ENCODE results near the gene WDPCP. TPM values are rescaled to one million over a fixed set of nuclear protein-coding genes. Genes with fewer than 3 reads are reported as not detected.

WDPCP gene
- total and polyA plus RNA-seq, 2 experiments from 2014 or later: 8.8 to 20.4 TPM

GRCh38 chr2:63320669-63321068, 267.6 kb downstream of the WDPCP start:
- H3K4me1 Mint-ChIP-seq: peaks cover 32% of the 10 kb centered on the region
- Histone ChIP-seq H3K36me3 (ENCODE audit: insufficient read depth) (no peaks in the 10 kb centered on the region), H3K4me3 (no peak overlapping the region), H4K20me1 (replicated peaks; ENCODE audit: insufficient read depth) (no peaks in the 10 kb centered on the region), H3K79me2 (replicated peaks; ENCODE audit: insufficient read depth) (no peaks in the 10 kb centered on the region), H3K4me2 (no peak overlapping the region), H3K27me3 (ENCODE audit: insufficient read depth) (peaks cover 5% of the 10 kb centered on the region), H3K27ac (ENCODE audit: low read depth) (no peak overlapping the region), H3K9me2 (ENCODE audit: insufficient read depth) (no peaks in the 10 kb centered on the region), H2AFZ (no peak overlapping the region), H3F3A (replicated peaks; ENCODE audit: low read depth) (peaks cover 6% of the 10 kb centered on the region), H3K4me1 (ENCODE audit: insufficient read depth) (peaks cover 20% of the 10 kb centered on the region)
- H3K36me3 Mint-ChIP-seq (ENCODE audit: low read depth): peaks cover 27% of the 10 kb centered on the region
- no peak overlapping the region for H3K27ac Mint-ChIP-seq
- ATAC-seq (no peak), DNase-seq (ENCODE audit: low spot score) (no peak)
- TF ChIP-seq EZH2phosphoT487 (IDR thresholded peaks at IDR 0.05; ENCODE audit: unreplicated experiment): no peak
- no peak for TF ChIP-seq REST (IDR thresholded peaks at IDR 0.05; ENCODE audit: unreplicated experiment)
- TF ChIP-seq CREB1 (CRISPR knock-in tag; IDR thresholded peaks at IDR 0.05; ENCODE audit: low read depth): no peak
- no peak for TF ChIP-seq ZNF114 (CRISPR knock-in tag; IDR thresholded peaks at IDR 0.05)
- TF ChIP-seq NANOG (IDR thresholded peaks at IDR 0.05; ENCODE audit: borderline replicate concordance): no peak
- no peak for TF ChIP-seq JUNB (IDR thresholded peaks at IDR 0.05; ENCODE audit: unreplicated experiment)
- TF ChIP-seq POLR2AphosphoS5 (IDR thresholded peaks at IDR 0.05; ENCODE audit: low read depth): no peak
- no peak for TF ChIP-seq STAT1 (IDR thresholded peaks at IDR 0.05; ENCODE audit: unreplicated experiment)
- TF ChIP-seq EZH2 (IDR thresholded peaks at IDR 0.05; ENCODE audit: low read depth, unreplicated experiment): no peak
- TF ChIP-seq ZNF462 (CRISPR knock-in tag; IDR thresholded peaks at IDR 0.05): no peak
- TF ChIP-seq ZNF331 (CRISPR knock-in tag; IDR thresholded peaks at IDR 0.05; ENCODE audit: low read depth): no peak
- TF ChIP-seq, protein P1, sequence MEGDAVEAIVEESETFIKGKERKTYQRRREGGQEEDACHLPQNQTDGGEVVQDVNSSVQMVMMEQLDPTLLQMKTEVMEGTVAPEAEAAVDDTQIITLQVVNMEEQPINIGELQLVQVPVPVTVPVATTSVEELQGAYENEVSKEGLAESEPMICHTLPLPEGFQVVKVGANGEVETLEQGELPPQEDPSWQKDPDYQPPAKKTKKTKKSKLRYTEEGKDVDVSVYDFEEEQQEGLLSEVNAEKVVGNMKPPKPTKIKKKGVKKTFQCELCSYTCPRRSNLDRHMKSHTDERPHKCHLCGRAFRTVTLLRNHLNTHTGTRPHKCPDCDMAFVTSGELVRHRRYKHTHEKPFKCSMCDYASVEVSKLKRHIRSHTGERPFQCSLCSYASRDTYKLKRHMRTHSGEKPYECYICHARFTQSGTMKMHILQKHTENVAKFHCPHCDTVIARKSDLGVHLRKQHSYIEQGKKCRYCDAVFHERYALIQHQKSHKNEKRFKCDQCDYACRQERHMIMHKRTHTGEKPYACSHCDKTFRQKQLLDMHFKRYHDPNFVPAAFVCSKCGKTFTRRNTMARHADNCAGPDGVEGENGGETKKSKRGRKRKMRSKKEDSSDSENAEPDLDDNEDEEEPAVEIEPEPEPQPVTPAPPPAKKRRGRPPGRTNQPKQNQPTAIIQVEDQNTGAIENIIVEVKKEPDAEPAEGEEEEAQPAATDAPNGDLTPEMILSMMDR (conservative IDR thresholded peaks at IDR 0.05; ENCODE audit: low read depth in 2 of 2): no peak
- TF ChIP-seq, protein P2, sequence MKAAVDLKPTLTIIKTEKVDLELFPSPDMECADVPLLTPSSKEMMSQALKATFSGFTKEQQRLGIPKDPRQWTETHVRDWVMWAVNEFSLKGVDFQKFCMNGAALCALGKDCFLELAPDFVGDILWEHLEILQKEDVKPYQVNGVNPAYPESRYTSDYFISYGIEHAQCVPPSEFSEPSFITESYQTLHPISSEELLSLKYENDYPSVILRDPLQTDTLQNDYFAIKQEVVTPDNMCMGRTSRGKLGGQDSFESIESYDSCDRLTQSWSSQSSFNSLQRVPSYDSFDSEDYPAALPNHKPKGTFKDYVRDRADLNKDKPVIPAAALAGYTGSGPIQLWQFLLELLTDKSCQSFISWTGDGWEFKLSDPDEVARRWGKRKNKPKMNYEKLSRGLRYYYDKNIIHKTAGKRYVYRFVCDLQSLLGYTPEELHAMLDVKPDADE (IDR thresholded peaks at IDR 0.05): no peak
- peaks cover 19% of the 10 kb centered on the region for H3K9me3 Mint-ChIP-seq
- no peak overlapping the region for H3K4me3 Mint-ChIP-seq
- H3K27me3 Mint-ChIP-seq (ENCODE audit: insufficient read depth, low read depth, poor library complexity): peaks cover 24% of the 10 kb centered on the region
